ENCODE results near the gene MRPS9.

Gene MRPS9

DNA sequence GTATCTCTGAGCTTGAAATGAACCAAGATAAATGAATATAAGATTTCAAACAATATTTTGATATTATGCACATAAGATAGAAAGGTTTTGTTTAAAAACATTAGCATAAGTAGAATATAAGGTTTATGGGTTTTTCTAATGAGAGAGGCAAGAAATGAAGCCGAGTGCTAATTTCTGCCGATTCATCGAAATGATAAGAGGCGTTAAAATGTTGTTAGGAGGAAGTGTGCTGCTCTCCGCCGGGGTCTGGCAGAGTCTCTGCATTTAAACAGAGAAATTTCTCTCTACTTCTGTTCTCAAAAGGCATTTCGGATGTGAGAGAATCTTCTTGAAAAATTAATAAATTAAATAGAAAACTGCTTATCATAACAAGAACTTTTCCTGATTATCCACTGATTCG lies 83.6 kb downstream of the MRPS9 start:
- no peak for DNase-seq (ENCODE audit: low spot score)

DNA sequence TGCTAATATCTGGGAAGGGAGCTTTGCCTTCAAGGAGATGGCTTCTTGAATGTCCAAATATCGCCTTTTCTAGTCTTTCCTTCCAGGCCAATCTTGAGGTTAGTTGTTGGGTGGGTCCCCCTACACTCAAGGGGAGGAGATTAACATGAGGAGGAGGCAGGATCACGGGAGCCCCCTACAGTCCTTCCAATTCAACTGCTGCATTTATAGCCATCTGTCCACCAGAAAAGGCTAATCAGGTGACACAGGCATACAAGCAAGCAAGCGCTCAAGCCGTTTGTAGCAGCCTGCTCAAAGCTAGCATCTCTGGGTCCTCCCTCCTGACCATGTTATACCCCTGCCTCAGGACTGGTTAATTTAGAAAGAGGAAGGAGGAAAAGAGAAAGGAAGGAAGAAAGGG lies 87.6 kb downstream of the MRPS9 start:
- no peak for DNase-seq (ENCODE audit: low spot score)

DNA sequence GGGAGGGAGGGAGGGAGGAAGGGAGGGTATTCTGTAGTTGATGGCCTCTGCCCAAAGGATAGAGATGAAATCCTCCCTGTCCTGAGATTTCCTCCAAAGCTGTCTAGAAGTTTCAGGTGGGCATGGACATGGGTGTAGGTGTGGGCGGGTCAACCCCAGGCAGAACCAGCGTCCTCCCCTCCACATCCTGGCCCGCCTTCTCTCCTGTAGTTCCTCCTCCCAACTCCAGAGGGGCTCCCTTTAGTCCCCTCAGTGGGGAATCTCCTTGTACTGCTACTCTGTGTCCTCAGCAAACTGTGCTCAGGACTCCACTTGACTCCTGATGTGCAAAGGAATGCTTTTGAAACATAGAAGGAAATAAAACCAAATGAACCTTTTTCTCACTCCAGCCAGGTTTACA lies 88.1 kb downstream of the MRPS9 start:
- no peak for DNase-seq (ENCODE audit: low spot score)

DNA sequence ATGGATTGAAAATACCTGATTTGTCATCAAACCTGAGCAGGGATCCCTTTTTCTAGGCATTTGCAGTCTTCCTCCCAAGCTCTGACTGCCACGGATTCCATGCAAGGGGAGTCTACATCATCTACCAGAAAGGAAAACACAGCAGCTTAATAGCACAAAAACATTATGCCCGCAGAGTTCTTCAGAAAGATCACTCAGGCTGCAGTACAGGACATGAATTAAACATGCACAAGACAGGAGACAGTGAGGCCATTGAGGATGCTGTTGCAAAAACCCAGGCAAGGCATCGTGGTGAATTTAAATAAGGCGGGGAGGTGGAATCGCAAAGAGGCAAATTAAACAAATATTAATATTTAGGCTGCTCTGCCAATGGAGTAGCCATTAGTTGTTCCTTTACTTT lies 88.5 kb downstream of the MRPS9 start:
- no peak for DNase-seq (ENCODE audit: low spot score)

DNA sequence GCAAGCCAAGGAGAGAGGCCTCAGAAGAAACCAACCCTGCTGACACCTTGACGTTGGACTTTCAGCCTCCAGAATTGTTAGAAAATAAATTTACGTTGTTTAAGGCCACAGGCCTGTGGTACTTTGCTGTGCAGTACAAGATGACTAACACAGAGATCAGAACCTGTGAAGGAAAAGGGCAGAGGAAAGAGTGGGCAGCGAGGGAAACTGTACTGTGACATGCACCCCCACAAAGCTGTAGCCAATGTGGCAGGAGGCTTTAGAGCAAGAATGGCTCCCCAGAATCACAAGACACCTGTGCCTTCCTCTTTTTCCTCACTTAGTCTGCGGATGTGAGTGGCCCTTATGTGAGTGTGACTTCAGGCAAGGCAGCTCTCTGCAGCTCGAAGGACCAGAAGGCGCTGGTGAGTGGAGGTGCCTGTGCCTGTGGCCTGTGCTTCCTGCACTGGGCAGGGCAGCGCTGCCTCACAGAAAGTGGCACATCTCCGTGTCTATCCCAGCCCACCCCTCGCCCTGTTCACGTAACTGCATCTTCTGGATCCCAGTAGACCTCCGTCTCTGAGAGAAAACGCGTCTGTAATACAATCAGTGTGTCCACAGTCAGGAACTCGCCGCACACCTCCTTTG lies 89.5 kb downstream of the MRPS9 start:
- DNase-seq (ENCODE audit: low spot score), result no peak

DNA sequence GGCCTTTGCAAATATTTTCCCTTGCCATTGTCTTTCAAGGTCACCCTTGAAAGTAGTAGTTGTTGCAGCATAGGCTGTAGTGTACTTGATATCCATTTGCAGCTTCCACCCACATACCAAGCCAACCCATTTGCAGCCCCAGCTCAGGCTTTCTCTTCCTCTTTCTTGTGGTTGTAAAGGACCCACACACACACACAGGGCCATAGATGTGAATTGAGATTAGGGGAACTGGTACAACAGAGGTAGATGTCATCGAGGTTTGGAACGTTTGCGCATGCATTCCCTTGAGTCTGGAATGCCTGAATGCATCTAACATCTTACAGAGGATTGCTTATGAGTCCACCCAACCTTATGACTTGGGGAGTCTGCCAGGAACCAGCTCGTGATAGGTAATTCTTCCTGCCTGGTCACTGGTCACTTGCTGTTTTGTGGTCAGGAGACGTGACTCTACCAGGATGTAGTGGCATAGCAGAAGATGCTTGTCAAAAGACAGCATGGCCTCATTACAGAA lies 91.9 kb downstream of the MRPS9 start:
- DNase-seq (ENCODE audit: low spot score), result no peak

DNA sequence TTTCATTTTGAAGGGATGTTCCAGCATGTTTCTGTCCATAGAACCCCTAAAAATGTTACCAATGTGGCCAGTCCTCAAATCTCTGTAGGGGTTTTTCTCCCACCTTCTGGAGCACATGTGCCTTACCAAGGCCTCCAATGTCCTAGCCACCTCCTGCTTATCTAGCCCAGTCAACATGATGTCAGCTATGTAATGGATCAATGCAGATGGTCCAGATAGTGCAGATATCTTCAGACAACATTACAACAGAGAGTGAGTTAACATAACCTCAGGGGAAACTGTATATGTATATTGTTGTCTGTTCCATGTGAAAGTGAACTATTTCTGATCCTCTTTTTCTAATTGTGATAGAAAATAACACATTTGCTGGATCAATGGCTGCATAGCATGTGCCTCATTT lies 92.7 kb downstream of the MRPS9 start:
- DNase-seq (ENCODE audit: low spot score), result no peak

DNA sequence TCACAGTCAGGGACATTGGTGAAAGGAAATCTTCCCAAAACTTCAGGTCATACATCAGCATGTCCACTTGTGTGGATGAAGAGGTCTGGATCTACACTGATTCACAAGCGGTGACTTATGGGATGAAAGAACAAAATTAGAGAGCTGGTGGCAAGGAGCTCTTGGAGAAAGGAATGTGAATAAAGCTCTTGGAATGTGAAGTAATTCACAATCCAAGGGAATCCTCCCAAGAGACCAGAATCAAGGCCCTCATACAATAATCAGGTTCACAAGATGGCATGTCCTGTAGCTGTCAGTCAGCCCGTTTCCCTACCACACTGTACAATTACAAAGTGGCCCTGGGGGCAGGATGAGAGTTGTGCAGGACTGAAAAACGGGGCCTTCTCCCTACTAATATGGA lies 96.2 kb downstream of the MRPS9 start:
- DNase-seq (ENCODE audit: low spot score), result no peak

DNA sequence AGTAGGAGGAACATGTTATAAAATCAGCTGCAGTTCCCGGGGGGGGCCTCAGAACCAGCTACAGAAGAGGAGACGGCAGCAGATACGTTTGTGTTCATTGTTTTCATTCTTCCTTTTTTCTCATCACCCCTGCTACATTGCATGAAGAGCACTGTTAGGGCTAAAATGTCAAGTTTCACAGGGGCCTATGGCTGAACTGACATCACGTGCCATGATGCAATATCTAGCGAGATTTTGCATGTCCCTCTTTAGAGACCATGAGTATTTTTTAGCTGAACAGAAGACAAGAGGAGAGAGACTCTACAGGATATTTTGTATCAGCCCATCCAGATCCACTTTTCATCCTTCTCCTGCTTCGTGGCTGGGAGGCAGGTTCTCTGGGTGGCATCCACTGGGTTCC lies 97.6 kb downstream of the MRPS9 start:
- no peak for DNase-seq (ENCODE audit: low spot score)

DNA sequence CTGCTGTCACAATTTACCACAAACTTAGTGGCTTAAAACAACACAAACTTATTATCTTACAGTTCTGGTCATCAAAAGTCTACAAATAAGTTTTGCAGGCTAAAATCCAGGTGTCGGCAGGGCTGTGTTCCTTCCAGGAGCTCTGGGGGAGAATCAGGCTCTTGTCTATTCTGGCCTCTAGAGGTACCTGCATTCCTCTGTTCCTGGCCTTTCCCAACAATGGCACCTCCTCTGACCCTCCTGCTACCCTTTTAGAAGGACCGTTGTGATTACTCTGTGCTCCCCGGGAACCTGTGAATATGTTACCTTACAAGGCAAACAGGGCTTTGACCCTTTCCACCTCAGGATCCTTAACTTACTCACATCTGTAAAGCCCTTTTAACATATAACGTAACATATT lies 98.5 kb downstream of the MRPS9 start:
- no peak for DNase-seq (ENCODE audit: low spot score)

DNA sequence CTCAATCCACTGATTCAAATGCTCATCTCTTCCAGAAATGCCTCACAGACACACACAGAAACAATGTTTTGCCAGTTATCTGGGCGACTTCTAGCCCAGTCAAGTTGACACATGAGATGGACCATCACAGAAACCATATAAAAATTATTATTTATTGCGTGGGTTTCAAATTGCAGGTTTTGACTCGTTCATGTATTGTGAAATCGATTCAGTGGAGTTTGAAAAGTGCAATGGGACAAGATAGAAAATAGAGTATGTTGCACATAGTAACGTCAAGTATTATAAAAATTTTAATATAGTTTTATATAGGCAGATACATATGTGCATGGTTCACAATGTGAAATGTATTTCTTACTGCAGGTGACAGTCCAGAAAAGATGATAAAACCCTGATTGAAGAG lies 100.8 kb downstream of the MRPS9 start:
- DNase-seq (ENCODE audit: low spot score), result no peak

DNA sequence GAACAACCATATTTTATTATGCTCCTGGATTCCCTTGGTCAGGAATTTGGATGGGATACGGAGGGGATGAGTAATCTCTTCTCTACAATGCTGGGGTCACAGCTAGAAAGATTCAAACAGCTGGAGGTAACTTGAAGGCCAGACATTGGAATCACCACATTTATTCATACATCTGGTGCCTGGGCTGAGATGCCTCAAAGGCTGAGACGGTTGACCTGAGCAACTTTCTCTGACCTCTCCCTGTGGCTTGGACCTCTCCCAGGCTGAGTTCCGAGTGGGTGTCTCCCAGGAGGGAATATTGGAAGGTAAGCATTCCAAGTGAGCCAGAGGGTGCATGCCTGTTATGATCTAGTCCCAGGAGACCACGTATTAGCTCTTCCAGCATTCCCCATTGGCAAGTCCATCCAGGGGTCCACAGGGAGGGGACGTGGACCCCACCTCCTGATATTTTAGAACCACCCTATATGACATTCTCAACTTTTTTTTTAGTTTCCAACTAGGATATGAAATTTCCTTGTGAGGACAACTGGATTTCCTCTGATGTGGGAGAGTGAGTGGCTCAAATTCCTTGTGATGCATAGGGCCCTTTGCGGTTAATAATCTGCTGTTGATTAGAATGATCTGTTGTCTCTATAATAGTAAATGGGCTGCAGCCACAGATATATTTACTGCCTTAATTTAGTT lies 101.8 kb downstream of the MRPS9 start:
- no peak for DNase-seq (ENCODE audit: low spot score)

DNA sequence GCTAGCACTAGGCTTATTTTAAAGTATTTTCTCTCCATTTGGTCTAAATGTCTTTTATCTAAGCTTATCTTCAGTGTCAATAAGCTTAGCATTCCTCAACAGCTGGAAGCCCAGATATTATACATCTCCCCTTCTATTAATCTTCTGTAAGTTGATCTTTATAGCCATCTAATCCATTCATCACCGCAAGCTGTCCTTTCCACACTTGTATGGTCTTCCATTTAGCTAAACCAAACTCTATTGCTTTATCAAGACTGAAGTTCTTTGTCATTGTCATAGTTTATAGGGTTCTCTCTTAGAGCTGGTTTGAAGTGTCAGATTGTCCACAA lies 102.3 kb downstream of the MRPS9 start:
- DNase-seq (ENCODE audit: low spot score), result no peak

DNA sequence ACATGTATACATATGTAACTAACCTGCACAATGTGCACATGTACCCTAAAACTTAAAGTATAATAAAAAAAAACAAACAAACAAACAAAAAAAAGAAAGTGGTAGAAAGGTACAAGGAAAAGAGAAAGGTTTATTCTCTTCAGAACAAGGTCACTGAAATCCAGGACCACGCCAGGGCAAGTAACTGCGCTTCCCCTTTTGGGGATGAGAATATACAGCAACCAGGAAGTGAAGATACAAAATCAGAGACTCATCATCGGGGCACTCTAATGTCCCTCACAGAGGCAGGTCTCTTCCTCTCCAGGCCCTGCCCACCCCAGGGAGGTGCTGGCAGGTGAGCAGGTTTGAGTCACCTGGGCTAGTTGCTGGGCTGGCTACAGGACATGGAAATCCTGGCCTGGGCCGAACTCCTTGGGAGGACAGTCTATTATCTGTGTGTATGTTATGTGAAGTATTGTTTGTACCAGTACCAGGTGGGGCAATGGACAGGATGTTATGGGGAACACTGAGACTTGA lies 103.3 kb downstream of the MRPS9 start:
- DNase-seq (ENCODE audit: low spot score), result no peak

DNA sequence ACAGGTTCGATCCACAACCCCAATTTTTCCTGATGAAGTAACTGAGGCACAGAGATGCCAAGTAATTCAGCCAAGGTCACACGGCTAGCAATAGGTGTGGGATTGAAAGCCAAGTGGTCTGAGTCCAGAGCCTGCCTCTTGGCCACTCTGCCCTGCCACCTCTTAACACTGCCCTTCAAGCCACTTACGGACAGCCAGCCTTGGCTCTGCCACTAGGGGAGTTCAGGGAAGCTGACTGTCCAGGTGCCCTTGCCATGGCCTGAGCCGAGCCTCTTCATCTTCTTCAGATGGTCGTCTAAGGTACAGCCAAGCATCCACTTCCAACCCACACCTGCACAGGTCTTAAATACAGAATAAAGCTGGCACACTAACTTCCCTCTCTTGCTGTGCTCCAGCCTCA lies 104.4 kb downstream of the MRPS9 start:
- no peak for DNase-seq (ENCODE audit: low spot score)

DNA sequence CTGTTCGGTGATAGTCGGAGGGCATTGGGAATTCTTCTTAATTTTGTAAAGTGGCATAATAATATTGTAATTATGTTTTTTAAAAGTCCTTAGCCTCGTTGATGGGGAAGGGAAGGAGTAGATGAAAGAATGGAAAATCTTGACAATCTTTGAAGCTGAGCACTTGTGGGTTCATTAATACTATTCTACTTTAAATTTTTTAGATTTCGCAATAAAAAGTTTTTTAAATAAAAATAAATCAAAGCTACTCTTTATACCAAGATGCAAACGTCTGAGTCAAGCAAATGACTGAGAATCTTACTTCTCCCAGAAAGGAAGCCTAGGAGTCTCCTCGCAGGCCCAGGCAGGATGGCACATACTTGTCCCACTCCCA lies 105.2 kb downstream of the MRPS9 start:
- no peak for DNase-seq (ENCODE audit: low spot score)

DNA sequence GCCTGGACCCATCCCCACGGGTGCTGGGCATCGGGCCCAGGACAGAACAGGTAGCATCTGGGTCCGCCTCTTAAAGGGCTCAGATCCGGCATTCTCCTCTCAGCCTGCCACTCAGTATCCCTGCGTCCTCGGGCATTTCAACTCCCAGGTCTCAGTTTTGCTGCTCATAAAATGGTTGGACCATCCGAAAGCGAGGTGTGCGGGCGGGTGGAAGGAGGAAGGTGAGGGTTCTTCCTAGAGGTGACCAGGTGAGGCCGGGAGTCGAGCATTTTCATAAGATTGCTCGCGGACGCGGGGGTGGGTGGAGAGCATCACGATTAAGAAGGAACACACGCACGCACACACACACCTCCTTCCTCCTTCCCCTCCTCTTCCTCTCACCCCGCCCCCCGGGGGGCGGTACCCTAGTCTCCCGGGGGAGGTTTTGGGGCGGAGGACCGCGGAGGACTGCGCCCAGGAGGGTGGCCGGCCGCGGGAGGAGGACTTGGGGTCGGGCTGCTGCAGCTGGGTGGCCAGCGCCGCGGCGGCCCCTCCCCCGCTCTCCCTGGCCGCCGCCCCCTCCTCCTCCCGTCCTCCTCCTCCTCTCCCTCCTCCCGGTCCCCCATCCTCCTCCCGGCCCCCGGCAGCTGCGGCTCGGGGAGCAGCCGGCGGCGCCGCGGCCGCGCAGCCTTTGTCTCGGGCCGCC lies 105.7 kb downstream of the MRPS9 start:
- DNase-seq (ENCODE audit: low spot score), result peak; percentile 9

DNA sequence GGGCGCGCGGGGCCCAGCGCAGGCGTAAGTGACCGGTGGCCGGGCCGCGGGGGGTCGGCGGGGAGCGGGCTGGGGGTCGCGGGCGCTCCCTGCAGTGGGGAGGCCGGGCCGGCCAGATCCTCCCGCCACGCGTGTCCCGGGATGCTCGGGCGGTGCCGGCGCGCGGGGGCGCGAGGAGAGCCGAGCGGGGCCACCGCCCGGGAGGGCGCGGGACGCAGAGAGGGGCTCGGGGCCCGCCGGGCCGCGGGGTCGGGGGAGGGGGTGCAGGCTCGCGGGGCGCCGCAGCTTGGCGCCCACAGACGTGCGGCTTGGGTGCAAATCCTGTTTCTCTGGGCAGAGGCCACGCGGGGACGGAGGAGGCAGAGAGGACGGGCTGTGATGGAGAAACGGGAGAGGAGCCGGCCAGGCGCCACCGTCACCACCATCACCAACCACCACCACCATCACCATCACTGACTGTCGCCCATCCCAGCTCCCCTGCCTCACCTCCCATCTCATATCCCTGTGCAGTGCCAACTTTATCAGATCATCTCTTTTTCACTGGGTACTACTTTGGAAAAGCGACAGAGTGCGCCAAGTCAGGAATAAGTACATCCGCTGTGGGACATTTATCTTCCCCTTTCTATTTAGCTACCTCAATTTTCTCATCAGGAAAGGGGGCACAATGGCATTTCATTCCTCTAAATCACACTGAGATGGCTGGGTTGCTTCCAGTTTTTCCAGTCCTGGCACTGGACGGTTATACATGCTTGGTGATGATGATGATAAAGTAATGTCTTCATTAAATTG lies 106.5 kb downstream of the MRPS9 start:
- no peak for DNase-seq (ENCODE audit: low spot score)

DNA sequence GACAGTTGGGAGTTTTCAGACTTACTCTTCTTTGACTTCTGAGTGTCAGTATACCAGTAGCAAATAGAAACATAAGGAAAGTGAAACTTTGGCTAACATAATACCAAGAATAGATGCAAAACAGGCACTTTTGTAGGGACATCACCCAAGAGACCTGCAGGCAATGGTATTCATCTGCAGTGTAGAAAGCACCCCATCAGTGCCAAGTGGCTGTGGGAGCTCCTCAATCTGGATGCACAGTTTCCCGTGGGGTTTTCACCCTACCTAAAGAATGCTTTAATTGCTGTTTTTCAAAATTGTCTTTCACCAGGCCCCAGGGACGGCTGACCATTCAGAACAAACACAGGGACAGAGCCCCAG lies 107.1 kb downstream of the MRPS9 start:
- no peak for DNase-seq (ENCODE audit: low spot score)

DNA sequence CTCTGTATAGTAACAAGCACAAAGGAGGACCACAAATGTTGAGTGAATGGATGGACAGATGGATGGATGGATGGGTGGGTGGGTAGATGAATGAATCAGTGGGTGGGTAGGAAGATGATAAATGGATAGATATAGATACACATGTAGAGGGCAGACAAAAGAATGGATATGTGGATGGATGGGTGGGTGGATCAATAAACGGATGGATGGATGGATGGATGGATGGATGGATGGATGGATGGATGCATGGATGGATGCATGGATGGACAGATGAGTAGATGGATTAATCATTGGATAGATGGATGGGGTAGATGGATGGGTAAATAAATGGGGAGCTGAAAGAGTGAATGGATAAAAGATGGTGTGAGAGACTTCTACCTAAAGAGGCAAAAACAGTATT lies 111.4 kb downstream of the MRPS9 start:
- no peak for DNase-seq (ENCODE audit: low spot score)
